GM15510 (cell line): ENCODE measurements around the gene GRB14.

Experiments used
- POLR2A ChIP-seq: IDR thresholded peaks from 3 replicates; pipeline ENCODE4 v1.6.1; 2011; ENCODE audit warnings: borderline replicate concordance; ENCODE audit not compliant: insufficient read length; ENCODE audit errors: extremely low read depth

The GRB14 gene

GRCh38 chr2:164496421-164496820, 124.9 kb downstream of the GRB14 start:
- TF ChIP-seq POLR2A = no peak

- TF ChIP-seq POLR2A = no peak
Observed at GRCh38 chr2:164495491-164496223, 125.6 kb downstream of the GRB14 start.

GRCh38 chr2:164485541-164485940, 135.7 kb downstream of the GRB14 start:
- TF ChIP-seq POLR2A = no peak

- no peak for TF ChIP-seq POLR2A
Observed at GRCh38 chr2:164479460-164479859, 141.8 kb downstream of the GRB14 start.

GRCh38 chr2:164478205-164478604, 143.1 kb downstream of the GRB14 start:
- TF ChIP-seq POLR2A = no peak

- TF ChIP-seq POLR2A = no peak
Observed at GRCh38 chr2:164474873-164475272, 146.4 kb downstream of the GRB14 start.

GRCh38 chr2:164473021-164473420, 148.3 kb downstream of the GRB14 start:
- TF ChIP-seq POLR2A = no peak

- no peak for TF ChIP-seq POLR2A
Observed at GRCh38 chr2:164464376-164464775, 156.9 kb downstream of the GRB14 start.

- no peak for TF ChIP-seq POLR2A
Observed at GRCh38 chr2:164458792-164459191, 162.5 kb downstream of the GRB14 start.

- TF ChIP-seq POLR2A = no peak
Observed at GRCh38 chr2:164457271-164457670, 164.0 kb downstream of the GRB14 start.

GRCh38 chr2:164456619-164457018, 164.7 kb downstream of the GRB14 start:
- TF ChIP-seq POLR2A = no peak

GRCh38 chr2:164453656-164454305, 167.5 kb downstream of the GRB14 start:
- no peak for TF ChIP-seq POLR2A

GRCh38 chr2:164450278-164450677, 171.0 kb downstream of the GRB14 start:
- TF ChIP-seq POLR2A = no peak

- TF ChIP-seq POLR2A = no peak
Observed at GRCh38 chr2:164449706-164450105, 171.6 kb downstream of the GRB14 start.

- no peak for TF ChIP-seq POLR2A
Observed at GRCh38 chr2:164447660-164448059, 173.6 kb downstream of the GRB14 start.
